A549 (cell line): ENCODE data around the gene EXOSC2. TPM values are rescaled to one million over a fixed set of nuclear protein-coding genes. Genes with fewer than 3 reads are reported as not detected.

Experiments
- ATAC-seq, 2 experiments: fragments of 200-7000 bp in 1 of 2; fragments of >200 bp in 1 of 2; cut with Nextera tagmentation in 1 of 2; cut with Tn5 transposase in 1 of 2; 3 replicates each; pipeline versions ENCODE4 v1.8.0 to v1.9.1; 2018 to 2020; ENCODE audit warnings: mild to moderate bottlenecking in 1 of 2, moderate library complexity in 1 of 2
- CTCF ChIA-PET: fragments of 300-600 bp; sonication (Branson Sonifier 250); formaldehyde crosslinking; extraction: SDS; loops from one replicate; lab custom pipeline; 2021; ENCODE audit warnings: antibody characterized with exemption, inconsistent platforms; lab: Yijun Ruan, JAX
- POLR2A ChIA-PET: fragments of 350-600 bp; formaldehyde crosslinking; extraction: SDS; loops from one replicate; lab custom pipeline; 2021; ENCODE audit warnings: antibody characterized with exemption, inconsistent platforms; lab: Yijun Ruan, JAX
- DNase-seq, 2 experiments: peaks; one replicate each; pipeline versions ENCODE4 v3.0.0 to v3.0.0-alpha.2; 2011 to 2016; ENCODE audit warnings: low read depth in 1 of 2, low spot score in 1 of 2
- FAIRE-seq: peaks from 2 replicates; lab custom pipeline; 2011; peaks lifted over from hg19 to GRCh38; lab: Jason Lieb, UNC
- H3K27ac ChIP-seq, 2 experiments: fragments of >200 bp; sonication (Bioruptor Twin); formaldehyde crosslinking; 3 replicates each; pipeline ENCODE4 v1.5.1; 2016 to 2017
- H3K4me1 ChIP-seq: fragments of >200 bp; sonication (Bioruptor Twin); formaldehyde crosslinking; 3 replicates; pipeline ENCODE4 v1.6.1; 2016
- H3K4me2 ChIP-seq: fragments of >200 bp; sonication (Bioruptor Twin); formaldehyde crosslinking; 3 replicates; pipeline ENCODE4 v1.6.1; 2016
- H3K4me3 ChIP-seq: fragments of >200 bp; sonication (Bioruptor Twin); formaldehyde crosslinking; 3 replicates; pipeline ENCODE4 v1.5.1; 2016
- H3K9me3 ChIP-seq: fragments of >200 bp; sonication (Bioruptor Twin); formaldehyde crosslinking; 3 replicates; pipeline ENCODE4 v1.6.1; 2016
- CBX2 ChIP-seq: fragments of 200-600 bp; sonication (generic); IDR thresholded peaks from 2 replicates; pipeline ENCODE4 v1.6.1; 2016; ENCODE audit warnings: low read depth, mild to moderate bottlenecking, borderline replicate concordance
- CEBPB ChIP-seq, 2 experiments: fragments of >200 bp in 1 of 2; sonication (Bioruptor Twin) in 1 of 2; formaldehyde crosslinking in 1 of 2; IDR thresholded peaks; 2 replicates each; pipeline ENCODE4 v1.6.1; 2012 to 2016
- FOSB ChIP-seq: fragments of 250-450 bp; sonication (Bioruptor Pico); IDR thresholded peaks from 2 replicates; pipeline ENCODE4 v1.5.0; 2020; ENCODE audit warnings: mild to moderate bottlenecking, moderate library complexity
- FOSL2 ChIP-seq, 2 experiments: fragments of 450-650 bp in 1 of 2; fragments of >200 bp in 1 of 2; sonication (Bioruptor Twin) in 1 of 2; formaldehyde crosslinking; IDR thresholded peaks; 2 replicates each; pipeline versions ENCODE4 v1.5.0 to v1.6.1; 2016 to 2020; ENCODE audit warnings: mild to moderate bottlenecking in 1 of 2, moderate library complexity in 1 of 2
- GATA3 ChIP-seq: IDR thresholded peaks from 2 replicates; pipeline ENCODE4 v1.6.1; 2012; ENCODE audit warnings: borderline replicate concordance
- HOXA7 ChIP-seq: fragments of 250-450 bp; sonication (Bioruptor Pico); IDR thresholded peaks from 2 replicates; pipeline ENCODE4 v1.5.0; 2020; ENCODE audit warnings: mild to moderate bottlenecking, moderate library complexity
- HOXB5 ChIP-seq: fragments of 250-450 bp; sonication (Bioruptor Pico); IDR thresholded peaks from 2 replicates; pipeline ENCODE4 v1.5.0; 2020; ENCODE audit warnings: mild to moderate bottlenecking, moderate library complexity
- KDM1A ChIP-seq: fragments of 200-600 bp; sonication (generic); IDR thresholded peaks from 2 replicates; pipeline ENCODE4 v1.6.1; 2016; ENCODE audit warnings: low read depth, mild to moderate bottlenecking
- RAD21 ChIP-seq, 2 experiments: fragments of >200 bp in 1 of 2; sonication (Bioruptor Twin) in 1 of 2; formaldehyde crosslinking in 1 of 2; IDR thresholded peaks in 1 of 2; conservative IDR thresholded peaks in 1 of 2; 2 replicates in 1 of 2; 3 replicates in 1 of 2; pipeline ENCODE4 v1.6.1; 2012 to 2018; ENCODE audit warnings: inconsistent platforms in 1 of 2
- RNF2 ChIP-seq: fragments of 200-600 bp; sonication (generic); IDR thresholded peaks from 2 replicates; pipeline ENCODE4 v1.6.1; 2016; ENCODE audit warnings: low read depth, mild to moderate bottlenecking, antibody characterized with exemption, moderate library complexity, borderline replicate concordance
- SREBF2 ChIP-seq: fragments of 450-650 bp; IDR thresholded peaks from 2 replicates; pipeline ENCODE4 v1.6.1; 2014; ENCODE audit warnings: mild to moderate bottlenecking, moderate library complexity
- TFCP2L1 ChIP-seq: fragments of 250-450 bp; sonication (Bioruptor Pico); IDR thresholded peaks from 2 replicates; pipeline ENCODE4 v1.5.0; 2021; ENCODE audit warnings: mild to moderate bottlenecking
- ZC3H11A ChIP-seq: fragments of 450-650 bp; IDR thresholded peaks from 2 replicates; pipeline ENCODE4 v1.6.1; 2014; ENCODE audit warnings: antibody characterized with exemption, mild to moderate bottlenecking
- ZFP36 ChIP-seq: fragments of 450-650 bp; IDR thresholded peaks from 2 replicates; pipeline ENCODE4 v1.6.1; 2014; ENCODE audit warnings: borderline replicate concordance; ENCODE audit not compliant: partially characterized antibody
- ZNF302 ChIP-seq: fragments of 250-450 bp; sonication (Bioruptor Pico); IDR thresholded peaks from 2 replicates; pipeline ENCODE4 v1.9.0; 2021; ENCODE audit warnings: inconsistent platforms, mild to moderate bottlenecking, moderate library complexity
- WGBS: methylation state at CpG from one replicate; pipeline ENCODE4 v1.1.6; 2017; ENCODE audit errors: missing lambda C conversion rate; 5-methylcytosine and 5-hydroxymethylcytosine counted together
- polyA plus RNA-seq, 4 experiments: library from polyadenylated mRNA; depleted of rRNA in 3 of 4; stranded (reverse); fragments of >200 nt; fragmentation: RNase III in 1 of 4; extraction: RNeasy Plus Mini Kit Qiagen cat#74134 plus additional on column Dnase treatment in 1 of 4; gene quantifications; 2 replicates in 3 of 4; 3 replicates in 1 of 4; pipeline ENCODE4 v1.2.3, GENCODE V29; 2011 to 2017
- TF ChIP-seq, protein P1 (sequence below): fragments of 450-650 bp; IDR thresholded peaks from 2 replicates; pipeline ENCODE4 v1.6.1; 2014; ENCODE audit warnings: antibody characterized with exemption
- TF ChIP-seq, protein P2 (sequence below): fragments of >200 bp; sonication (Bioruptor Twin); formaldehyde crosslinking; IDR thresholded peaks from 2 replicates; pipeline ENCODE4 v1.6.1; 2016
- TF ChIP-seq, protein P3 (sequence below): IDR thresholded peaks from 2 replicates; pipeline ENCODE4 v1.6.1; 2012
- TF ChIP-seq, protein P4 (sequence below): fragments of 250-450 bp; sonication (Bioruptor Pico); IDR thresholded peaks from 2 replicates; pipeline ENCODE4 v1.5.0; 2021; ENCODE audit warnings: mild to moderate bottlenecking, moderate library complexity, borderline replicate concordance
- TF ChIP-seq, protein P5 (sequence below): fragments of >200 bp; sonication (Bioruptor Twin); formaldehyde crosslinking; IDR thresholded peaks from 3 replicates; pipeline ENCODE4 v1.6.1; 2016

Gene EXOSC2
- polyA plus RNA-seq, 2 of the 4 experiments (the other 2 are of a cell fraction): 96.8 to 101 TPM

DNA sequence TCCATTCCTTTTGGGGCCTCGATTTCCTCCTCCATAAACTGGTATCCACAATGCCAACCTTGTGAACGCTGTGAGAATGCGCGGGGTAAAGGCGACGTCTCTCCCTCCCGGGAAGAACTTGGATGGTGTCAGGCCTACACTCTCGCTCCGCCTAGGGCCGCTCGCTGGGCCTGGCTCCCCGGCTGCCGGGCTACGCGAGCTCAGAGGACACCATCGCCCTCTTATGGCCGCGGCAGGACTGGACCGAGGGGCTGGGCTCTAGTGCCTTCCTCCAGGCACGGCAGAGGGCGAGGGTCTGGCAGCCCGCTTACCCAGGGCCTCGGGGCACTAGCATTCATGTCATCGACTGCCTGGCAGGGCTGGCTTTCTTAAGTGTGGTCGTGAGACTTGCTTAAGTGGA lies 1.3 kb upstream of the EXOSC2 start:
- TF ChIP-seq ZC3H11A: no peak
- no peak for TF ChIP-seq FOSB (CRISPR knock-in tag)
- TF ChIP-seq, protein P1, sequence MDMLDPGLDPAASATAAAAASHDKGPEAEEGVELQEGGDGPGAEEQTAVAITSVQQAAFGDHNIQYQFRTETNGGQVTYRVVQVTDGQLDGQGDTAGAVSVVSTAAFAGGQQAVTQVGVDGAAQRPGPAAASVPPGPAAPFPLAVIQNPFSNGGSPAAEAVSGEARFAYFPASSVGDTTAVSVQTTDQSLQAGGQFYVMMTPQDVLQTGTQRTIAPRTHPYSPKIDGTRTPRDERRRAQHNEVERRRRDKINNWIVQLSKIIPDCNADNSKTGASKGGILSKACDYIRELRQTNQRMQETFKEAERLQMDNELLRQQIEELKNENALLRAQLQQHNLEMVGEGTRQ: no peak
- TF ChIP-seq, all 56 proteins: peak for 0
- FAIRE-seq (no peak), DNase-seq (peak in 1 of 2 experiments; percentile 41), ATAC-seq (no peak)
- CTCF ChIA-PET: interaction anchor here (0.5 to 10.0 kb wide), 6 partner anchors 8 to 240 kb away, joined by 3 to 102 read pairs (median 10); no protein-coding TSS in a partner anchor
- Histone ChIP-seq H3K27ac (no peak overlapping the region), H3K9me3 (0 out of 3 replicates have a peak, but pooled peaks cover 4% of the 10 kb centered on the region), H3K4me1 (peaks cover 15% of the 10 kb centered on the region; the same call in 2 of the 3 replicates), H3K4me3 (no peak overlapping the region), H3K4me2 (no peak overlapping the region)
- WGBS: 94% methylated on average over 23 of the region's 25 CpGs
- POLR2A ChIA-PET: interaction anchor here (1.1 to 2.2 kb wide), 3 partner anchors 10 to 155 kb away, joined by 4 to 8 read pairs (median 6); no protein-coding TSS in a partner anchor

DNA sequence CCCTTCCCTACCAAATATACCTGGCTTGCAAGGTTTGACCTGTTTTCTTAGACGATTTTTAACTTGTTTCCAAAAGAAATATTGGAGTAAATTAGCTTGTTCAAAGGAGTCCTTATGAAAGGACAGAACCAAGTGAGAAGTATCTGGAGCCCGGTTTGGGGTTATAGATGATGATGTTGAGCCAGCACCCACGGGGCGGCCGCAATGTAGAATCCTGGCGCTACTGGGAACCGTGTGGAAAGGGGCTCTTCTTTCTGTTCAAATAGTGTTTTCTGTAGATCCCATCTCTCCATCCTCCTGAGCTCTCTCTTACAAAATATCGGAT lies 517 bp upstream of the EXOSC2 start:
- DNase-seq (no peak), ATAC-seq (peak; percentile 2 to 15; a peak in 3 of 6 replicates), FAIRE-seq (no peak)
- ChIA-PET POLR2A (interaction anchor here (0.6 to 2.2 kb wide), 8 partner anchors 9 to 230 kb away, joined by 3 to 8 read pairs (median 4); no protein-coding TSS in a partner anchor), CTCF (interaction anchor here (0.8 to 10.0 kb wide), 13 partner anchors 9 to 353 kb away, joined by 3 to 102 read pairs (median 3); no protein-coding TSS in a partner anchor)
- TF ChIP-seq HOXA7 (no peak), ZFP36 (no peak), KDM1A (no peak), TFCP2L1 (no peak), FOSB (CRISPR knock-in tag) (no peak), CBX2 (no peak), ZNF302 (CRISPR knock-in tag) (no peak), RNF2 (no peak)
- TF ChIP-seq, protein P2, sequence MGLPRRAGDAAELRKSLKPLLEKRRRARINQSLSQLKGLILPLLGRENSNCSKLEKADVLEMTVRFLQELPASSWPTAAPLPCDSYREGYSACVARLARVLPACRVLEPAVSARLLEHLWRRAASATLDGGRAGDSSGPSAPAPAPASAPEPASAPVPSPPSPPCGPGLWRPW: no peak
- H3K4me2 ChIP-seq: peak overlapping the region; percentile 84
- peak overlapping the region; percentile 87 for H3K4me3 ChIP-seq
- peak overlapping the region; percentile 75 to 88 for H3K27ac ChIP-seq
- peaks cover 15% of the 10 kb centered on the region; the same call in 2 of the 3 replicates for H3K4me1 ChIP-seq
- 4% methylated on average over 8 of the region's 8 CpGs for WGBS
- 0 out of 3 replicates have a peak, but pooled peaks cover 4% of the 10 kb centered on the region for H3K9me3 ChIP-seq

DNA sequence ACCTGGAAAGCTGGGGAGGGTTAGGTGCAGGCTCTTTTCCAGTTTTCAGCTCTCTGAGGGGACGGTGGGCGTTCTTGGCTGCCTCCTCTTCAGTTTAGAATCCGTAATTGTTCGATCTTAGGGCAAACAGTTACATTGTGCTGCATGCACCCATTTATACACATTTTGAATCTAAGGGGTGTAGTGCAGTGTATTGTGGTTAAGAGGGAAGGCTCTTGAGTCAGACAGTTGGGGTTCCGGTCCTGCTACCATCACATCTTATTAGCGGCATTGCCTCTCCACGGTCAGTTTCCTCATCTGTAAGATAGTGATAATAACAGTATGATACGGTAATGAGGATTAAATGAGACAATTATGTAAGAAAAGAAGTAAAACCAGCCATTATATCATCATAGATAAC lies 625 bp downstream of the EXOSC2 start:
- Histone ChIP-seq H3K27ac (peak overlapping the region; percentile 80 to 88), H3K9me3 (0 out of 3 replicates have a peak, but pooled peaks cover 4% of the 10 kb centered on the region), H3K4me1 (peaks cover 15% of the 10 kb centered on the region; the same call in 2 of the 3 replicates), H3K4me3 (peak overlapping the region; percentile 87), H3K4me2 (peak overlapping the region; percentile 85)
- ChIA-PET CTCF (interaction anchor here (0.7 to 10.0 kb wide), 7 partner anchors 10 to 363 kb away, joined by 3 to 102 read pairs (median 3); no protein-coding TSS in a partner anchor), POLR2A (interaction anchor here (1.3 to 2.2 kb wide), 3 partner anchors 8 to 14 kb away, joined by 4 to 8 read pairs (median 6); no protein-coding TSS in a partner anchor)
- WGBS: 1% methylated on average over 8 of the region's 8 CpGs
- no peak for TF ChIP-seq SREBF2
- TF ChIP-seq, protein P3, sequence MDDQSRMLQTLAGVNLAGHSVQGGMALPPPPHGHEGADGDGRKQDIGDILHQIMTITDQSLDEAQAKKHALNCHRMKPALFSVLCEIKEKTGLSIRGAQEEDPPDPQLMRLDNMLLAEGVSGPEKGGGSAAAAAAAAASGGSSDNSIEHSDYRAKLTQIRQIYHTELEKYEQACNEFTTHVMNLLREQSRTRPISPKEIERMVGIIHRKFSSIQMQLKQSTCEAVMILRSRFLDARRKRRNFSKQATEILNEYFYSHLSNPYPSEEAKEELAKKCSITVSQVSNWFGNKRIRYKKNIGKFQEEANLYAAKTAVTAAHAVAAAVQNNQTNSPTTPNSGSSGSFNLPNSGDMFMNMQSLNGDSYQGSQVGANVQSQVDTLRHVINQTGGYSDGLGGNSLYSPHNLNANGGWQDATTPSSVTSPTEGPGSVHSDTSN: no peak
- TF ChIP-seq GATA3: no peak
- no peak for TF ChIP-seq HOXA7
- TF ChIP-seq, protein P4, sequence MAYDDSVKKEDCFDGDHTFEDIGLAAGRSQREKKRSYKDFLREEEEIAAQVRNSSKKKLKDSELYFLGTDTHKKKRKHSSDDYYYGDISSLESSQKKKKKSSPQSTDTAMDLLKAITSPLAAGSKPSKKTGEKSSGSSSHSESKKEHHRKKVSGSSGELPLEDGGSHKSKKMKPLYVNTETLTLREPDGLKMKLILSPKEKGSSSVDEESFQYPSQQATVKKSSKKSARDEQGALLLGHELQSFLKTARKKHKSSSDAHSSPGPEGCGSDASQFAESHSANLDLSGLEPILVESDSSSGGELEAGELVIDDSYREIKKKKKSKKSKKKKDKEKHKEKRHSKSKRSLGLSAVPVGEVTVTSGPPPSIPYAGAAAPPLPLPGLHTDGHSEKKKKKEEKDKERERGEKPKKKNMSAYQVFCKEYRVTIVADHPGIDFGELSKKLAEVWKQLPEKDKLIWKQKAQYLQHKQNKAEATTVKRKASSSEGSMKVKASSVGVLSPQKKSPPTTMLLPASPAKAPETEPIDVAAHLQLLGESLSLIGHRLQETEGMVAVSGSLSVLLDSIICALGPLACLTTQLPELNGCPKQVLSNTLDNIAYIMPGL (CRISPR knock-in tag): no peak
- TF ChIP-seq CEBPB (IDR thresholded peaks at IDR 0.05): no peak
- TF ChIP-seq HOXB5 (CRISPR knock-in tag): no peak
- TF ChIP-seq RAD21 (conservative IDR thresholded peaks at IDR 0.05 in 1 of 2, IDR thresholded peaks at IDR 0.05 in 1 of 2): no peak
- TF ChIP-seq FOSL2 (IDR thresholded peaks at IDR 0.05): no peak
- TF ChIP-seq FOSL2 (CRISPR knock-in tag; IDR thresholded peaks at IDR 0.05): no peak
- TF ChIP-seq, protein P5, sequence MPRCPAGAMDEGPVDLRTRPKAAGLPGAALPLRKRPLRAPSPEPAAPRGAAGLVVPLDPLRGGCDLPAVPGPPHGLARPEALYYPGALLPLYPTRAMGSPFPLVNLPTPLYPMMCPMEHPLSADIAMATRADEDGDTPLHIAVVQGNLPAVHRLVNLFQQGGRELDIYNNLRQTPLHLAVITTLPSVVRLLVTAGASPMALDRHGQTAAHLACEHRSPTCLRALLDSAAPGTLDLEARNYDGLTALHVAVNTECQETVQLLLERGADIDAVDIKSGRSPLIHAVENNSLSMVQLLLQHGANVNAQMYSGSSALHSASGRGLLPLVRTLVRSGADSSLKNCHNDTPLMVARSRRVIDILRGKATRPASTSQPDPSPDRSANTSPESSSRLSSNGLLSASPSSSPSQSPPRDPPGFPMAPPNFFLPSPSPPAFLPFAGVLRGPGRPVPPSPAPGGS: no peak
- no peak for FAIRE-seq
- no peak for DNase-seq
- ATAC-seq: no peak; a peak in 1 of 6 replicates
